IPS-NIHi7 (cell line): ENCODE data around the gene KDM5A.

ENCODE experiments used
- DNase-seq: peaks from one replicate; pipeline ENCODE4 v3.0.0; 2012; ENCODE audit warnings: mixed read lengths; ENCODE audit errors: extremely low spot score

Gene KDM5A

DNA sequence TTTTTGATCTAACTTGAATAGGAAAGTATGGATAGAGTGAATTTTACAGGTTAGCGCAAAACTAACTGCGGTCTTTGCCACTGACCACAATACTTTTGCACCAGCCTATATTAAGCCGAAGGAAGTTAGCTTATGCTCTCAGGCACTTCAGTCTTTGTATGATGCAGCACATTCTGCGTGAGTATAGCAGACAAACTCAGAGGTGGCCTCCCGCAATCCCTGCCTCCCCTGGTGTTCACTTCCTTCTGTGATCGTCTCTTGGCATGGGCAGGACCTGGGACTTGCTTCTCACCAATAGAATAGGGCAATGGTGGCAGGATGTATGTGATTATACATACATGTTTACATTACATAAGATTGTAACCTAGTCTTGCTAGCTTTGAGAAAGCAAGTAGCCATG, 116.2 kb downstream of the KDM5A start:
- DNase-seq = no peak

DNA sequence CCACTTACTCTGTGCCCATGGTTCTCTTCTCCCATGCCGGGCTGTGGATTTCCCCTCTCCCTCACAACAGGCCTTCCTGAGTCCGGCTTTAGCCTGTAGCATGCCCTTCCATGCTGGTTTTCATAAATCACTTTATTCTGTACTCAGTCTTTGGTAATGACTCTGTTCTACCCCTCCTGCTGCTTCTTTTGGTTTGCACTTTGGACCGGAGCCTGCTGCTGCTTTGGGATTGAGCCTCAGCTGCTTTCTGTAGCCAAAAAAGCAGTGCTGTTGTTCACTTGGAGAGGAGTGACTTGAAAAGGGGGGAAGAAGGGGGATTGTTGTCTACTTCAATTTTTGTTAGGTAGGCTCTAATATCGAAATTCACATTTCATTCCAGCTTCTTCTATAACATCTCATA, 118.0 kb downstream of the KDM5A start:
- DNase-seq = no peak

DNA sequence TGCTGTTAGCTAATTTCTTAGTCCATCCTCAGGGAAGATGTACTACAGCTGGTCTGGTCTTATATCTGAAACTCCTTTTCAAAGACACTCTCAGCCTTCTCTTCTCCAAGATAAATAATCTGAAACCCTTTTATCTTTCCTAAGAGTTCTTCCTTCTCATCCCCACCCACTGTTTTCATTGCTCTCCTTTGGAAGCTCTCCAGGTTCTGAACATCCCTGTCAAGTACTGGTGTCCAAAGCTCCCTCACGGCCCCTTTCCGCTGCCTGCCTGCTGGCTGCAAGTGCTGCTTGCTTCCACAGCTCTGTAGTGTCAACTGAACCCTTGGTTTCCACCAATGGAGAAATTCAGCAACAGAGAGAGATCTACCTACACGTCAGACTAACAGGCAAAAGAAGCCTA, 119.9 kb downstream of the KDM5A start:
- no peak for DNase-seq

DNA sequence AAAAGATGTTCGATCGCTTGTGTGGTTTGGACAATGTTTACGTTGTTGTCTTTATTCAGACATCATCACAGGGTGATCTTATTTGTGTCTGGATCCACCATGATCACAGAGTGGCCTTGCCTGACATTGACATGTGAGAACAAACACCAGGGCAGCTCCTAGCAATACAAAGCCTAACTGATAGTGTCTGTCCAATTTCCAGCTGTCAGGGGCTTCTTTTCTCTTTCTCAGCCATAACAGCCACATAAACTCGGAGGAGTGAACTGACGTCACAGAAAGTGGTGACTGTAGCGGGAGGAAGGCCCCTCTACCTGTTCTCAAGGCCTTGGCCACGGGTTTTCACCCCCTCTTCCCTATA, 120.7 kb downstream of the KDM5A start:
- DNase-seq = no peak

GRCh38 chr12:267581-268482, 121.3 kb downstream of the KDM5A start:
- DNase-seq = no peak

DNA sequence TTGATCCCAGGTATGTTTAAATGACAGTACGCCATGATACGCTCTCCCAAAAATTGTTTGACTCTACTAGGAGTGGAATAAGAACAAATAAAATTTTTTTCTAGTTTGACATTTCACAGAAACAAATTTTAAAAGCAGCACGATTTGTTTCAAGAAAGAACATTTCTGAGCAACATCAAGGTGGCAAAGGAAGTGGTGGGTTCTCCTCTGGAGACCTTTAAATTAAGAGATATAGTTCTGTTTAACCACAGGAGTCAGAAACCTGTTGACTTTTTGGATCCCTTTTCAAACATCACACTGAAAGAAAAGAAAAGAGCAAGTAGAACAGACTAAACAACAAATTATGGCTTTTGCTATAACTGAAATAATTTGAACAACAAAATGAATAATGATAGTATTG, 124.0 kb downstream of the KDM5A start:
- DNase-seq = no peak

GRCh38 chr12:264269-264668, 124.9 kb downstream of the KDM5A start:
- DNase-seq = no peak

DNA sequence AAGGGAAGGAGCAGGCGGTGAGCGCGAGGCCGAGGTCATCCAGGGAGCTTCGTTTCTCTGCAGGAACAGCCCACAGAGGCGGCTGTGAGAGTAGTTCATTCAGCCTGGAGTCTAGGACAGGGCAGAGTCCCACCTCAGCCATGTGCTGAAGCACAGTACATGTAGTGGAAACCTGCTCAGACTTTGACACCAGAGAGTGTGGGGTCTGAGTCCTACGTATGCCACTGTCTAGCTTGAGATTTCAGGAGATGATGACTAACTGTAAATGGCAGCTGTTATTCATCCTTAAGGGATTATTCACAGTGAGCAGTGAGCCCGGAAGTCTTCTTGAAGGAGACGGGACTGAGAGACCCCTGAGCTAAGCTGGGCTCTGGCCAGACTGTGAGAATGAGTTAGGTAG, 125.5 kb downstream of the KDM5A start:
- DNase-seq = no peak

DNA sequence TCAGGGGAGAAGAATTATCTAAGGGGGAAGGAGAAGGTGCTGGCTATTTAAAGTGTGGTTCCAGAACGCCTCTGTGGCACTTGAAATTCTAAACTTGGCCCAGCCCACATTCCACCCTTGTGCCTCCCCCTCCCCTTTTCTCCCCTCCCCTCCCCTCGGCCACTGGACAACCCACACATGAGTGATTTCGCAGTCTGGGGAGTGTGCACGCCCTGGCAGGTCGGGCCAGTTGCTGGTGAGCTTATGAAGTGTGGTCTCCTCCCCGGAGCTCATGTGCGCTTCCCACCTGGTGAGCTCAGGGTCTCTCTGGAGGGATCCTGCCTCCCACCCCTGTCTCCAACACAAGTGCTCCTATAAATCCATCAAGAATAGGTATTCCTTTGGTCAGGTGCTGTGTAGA, 126.3 kb downstream of the KDM5A start, which contains the start of gene SLC6A13:
TSS of gene SLC6A13 (minus strand) at position 20 of the 400 bp plus-strand sequence. CDS start 2,784 bp downstream, outside the sequence.
- no peak for DNase-seq

GRCh38 chr12:262113-262512, 127.0 kb downstream of the KDM5A start:
- no peak for DNase-seq

GRCh38 chr12:257521-258321, 131.4 kb downstream of the KDM5A start:
- DNase-seq = no peak

GRCh38 chr12:256958-257357, 132.2 kb downstream of the KDM5A start:
- no peak for DNase-seq

DNA sequence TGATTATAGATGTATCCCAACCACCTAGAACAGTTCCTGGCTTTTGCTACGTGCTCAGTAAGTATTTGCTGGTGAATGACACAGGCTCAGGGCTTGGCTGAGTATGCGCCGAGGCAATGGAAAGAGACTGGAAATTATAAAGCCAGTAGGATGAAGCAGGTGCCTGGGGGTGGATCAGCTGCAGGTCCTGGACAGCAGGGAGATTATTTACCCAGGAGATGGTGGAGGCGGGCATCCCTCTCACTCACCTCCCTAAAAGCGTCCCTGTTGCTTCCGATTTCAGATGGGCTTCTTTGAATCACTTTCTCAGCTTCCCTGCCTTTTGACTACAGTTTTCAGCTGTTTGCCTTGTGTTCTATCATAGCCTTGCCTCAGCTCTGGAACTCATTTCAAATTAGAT, 132.9 kb downstream of the KDM5A start:
- no peak for DNase-seq

GRCh38 chr12:254912-255311, 134.2 kb downstream of the KDM5A start:
- no peak for DNase-seq

DNA sequence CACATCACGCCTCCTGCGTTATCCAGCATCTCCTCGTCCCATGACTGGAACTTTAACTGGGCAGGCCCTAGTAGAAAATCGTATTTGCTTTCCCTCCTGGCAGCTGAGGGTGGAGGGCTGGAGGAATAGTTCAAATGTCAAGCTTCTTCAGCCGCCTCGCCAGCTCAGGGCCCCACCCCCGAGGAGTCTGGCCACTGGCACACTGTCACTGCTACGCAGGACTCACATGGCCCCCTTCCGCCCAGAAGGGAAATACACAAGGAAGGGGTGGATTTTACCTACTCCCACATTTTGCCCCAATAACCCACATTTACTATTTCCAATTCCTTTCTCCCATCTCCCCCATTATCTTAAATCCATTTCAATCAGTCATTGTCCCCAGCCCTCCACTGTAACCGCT, 135.1 kb downstream of the KDM5A start:
- DNase-seq = peak; percentile 59

DNA sequence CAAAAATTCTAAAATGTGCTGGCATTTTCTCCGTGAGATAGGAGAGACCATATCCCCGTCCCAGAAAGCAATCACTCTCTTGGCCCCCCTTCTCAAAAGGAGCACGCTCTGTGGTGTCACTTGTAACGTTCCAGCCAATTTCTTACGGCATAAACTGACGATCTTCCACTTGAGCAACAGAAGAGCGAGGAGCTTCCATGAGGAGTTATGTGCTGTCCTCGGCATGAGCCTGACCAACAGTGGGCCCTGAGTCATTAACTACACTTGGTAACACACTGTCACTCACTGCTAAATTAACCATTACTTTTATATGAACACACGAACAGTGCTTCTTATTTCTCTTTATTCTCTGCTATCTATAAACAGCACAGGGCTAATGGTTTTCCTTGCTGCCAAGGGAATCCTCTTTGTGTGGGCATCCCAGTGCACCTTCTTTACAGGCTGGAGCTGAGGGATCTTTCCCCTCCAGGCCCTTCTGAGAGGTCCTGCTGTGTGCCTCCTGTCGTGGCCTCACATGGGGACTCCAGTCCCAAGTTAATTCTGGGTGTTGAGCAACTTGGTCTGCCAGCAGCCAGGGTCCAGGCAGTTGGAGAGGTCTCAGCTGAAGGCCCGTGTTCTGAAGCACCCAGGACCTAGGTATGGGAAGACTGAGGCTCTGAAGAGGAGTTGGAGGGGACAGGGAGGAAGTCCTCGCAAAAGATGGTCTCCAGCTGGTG, 135.8 kb downstream of the KDM5A start:
- DNase-seq = no peak

GRCh38 chr12:252636-253035, 136.5 kb downstream of the KDM5A start:
- DNase-seq = no peak

GRCh38 chr12:247271-247670, 141.8 kb downstream of the KDM5A start:
- DNase-seq = no peak

- no peak for DNase-seq
Observed at GRCh38 chr12:243381-243780, 145.7 kb downstream of the KDM5A start.

DNA sequence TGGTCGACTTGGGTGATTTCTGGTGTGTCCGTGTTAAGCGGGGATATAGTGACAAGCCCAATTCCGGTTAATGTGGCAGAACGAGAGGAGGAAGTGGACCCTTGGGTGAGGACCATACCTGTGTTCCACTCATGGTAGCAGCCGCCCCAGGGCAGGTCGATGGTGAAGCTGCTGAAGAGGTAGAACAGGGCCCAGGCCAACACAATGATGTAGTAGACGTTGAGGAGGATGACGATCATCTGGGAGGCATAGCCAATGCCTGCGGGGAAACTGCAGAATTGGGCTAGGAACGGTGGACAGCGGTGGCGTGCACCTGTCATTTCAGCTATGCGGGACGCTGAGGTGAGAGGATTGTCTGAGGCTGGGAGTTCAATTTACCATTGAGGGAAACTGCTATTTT, 146.6 kb downstream of the KDM5A start:
- DNase-seq = no peak

DNA sequence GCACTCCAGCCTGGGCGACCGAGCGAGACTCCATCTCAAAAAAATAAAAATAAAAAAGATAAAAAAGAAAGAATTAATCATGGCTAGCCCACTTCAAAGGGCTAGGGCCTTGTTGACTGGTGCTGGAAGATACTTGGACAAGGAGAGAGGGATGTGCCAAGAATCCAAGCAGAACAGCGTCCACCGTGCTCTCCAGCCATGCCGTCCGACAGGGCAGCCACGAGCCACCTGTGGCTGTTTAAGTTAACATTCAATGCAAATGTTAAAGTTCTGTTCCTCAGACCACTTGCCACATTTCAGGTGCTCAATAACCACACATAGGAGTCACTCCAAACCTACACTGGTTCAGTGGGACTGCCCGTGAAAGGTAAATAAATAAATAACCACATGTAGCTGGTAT, 147.9 kb downstream of the KDM5A start:
- DNase-seq = no peak

GRCh38 chr12:240566-240965, 148.6 kb downstream of the KDM5A start:
- no peak for DNase-seq
